LNCaP clone FGC (cell line): ENCODE data around the gene NUBP1.

Experiments
- DNase-seq: peaks from one replicate; pipeline ENCODE4 v3.0.0-alpha.2; 2011; ENCODE audit warnings: low read depth
- H3K4me3 ChIP-seq: 2 replicates; pipeline ENCODE4 v1.5.1; 2011; ENCODE audit warnings: mild to moderate bottlenecking, low read depth, low read length, control low read depth
- CTCF ChIP-seq: IDR thresholded peaks from 2 replicates; pipeline ENCODE4 v1.5.1; 2012; ENCODE audit warnings: mild to moderate bottlenecking; ENCODE audit not compliant: control insufficient read depth, insufficient read depth; ENCODE audit errors: extremely low read depth

The NUBP1 gene

DNA sequence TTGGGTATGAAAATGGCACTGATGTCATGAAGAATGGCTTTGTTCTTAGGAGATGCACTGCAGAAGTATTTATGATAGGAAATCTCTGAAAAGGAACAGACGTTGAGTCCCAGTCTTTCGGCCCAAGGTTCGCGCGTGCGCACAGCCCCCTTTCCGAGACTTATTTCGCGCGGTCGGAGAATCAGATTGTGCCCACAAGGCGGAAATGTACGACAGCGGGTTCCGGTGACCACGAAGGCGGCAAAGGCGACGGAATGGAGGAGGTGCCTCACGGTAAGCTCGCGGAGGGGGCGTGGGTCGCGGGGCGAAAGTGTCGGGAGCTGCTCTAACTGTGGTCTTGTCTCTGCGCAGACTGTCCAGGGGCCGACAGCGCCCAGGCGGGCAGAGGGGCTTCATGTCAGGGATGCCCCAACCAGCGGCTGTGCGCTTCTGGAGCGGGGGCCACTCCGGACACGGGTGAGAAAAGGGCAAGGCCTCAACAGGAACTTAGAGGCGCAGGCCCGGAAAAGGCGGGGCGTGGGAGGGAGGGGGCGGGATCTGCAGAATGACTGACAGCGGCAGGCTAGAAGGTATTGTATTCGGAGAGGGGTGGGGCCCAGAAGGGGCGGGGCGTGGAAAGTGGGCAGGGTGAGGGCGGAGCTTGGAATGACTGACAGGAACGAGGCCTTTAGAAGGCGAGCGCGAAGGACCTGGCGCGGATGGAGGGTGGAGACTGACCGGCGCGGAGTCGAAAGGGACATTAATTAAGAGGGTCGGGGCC is at the start of gene NUBP1:
Gene NUBP1 (plus strand): TSS at position 233 of the 760 bp plus-strand sequence. CDS start 22 bp downstream, at position 255.
- peak; percentile 91 for DNase-seq
- no peak for TF ChIP-seq CTCF
- H3K4me3 ChIP-seq = peak within 1 kb of the TSS; percentile 69

DNA sequence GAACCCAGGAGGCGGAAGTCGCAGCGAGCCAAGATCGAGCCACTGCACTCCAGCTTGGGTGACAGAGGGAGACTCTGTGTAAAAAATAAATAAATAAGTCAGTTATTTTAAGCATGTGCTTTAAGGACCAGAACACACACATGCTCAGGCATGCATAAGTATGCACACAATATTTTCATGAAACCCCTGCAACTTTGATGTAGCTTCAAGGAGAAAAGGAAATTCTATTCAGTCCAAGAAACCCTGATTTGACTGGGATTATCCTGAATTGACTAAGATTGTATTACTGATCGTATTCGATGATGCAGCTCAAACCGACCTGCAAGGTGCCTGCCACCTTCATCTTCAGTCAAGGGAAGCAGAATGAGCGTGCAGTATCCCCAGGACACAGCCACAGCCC is 49.8 kb upstream of the NUBP1 start:
- no peak for DNase-seq
- no peak overlapping the region for H3K4me3 ChIP-seq
- no peak for TF ChIP-seq CTCF

DNA sequence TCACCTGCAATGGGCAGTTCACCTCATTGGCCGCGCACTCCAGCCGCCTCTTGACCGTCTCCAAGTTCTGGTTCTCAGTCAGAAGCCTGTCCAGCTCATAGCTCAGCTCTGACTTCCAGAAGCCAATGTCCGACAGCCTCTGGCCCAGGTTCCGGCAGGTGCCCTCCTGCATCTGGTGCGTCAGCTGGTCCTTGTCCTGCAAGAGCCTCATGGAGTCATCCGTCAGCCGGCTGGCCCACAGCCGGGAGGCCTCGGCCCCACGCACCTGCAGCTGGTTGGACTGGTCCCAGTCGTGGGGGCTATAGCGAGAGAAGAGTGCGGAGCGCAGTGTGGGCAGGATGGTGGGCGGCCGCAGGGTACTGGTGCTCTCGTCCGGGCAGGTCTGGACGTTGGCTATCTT is 49.3 kb upstream of the NUBP1 start:
- TF ChIP-seq CTCF = no peak
- no peak overlapping the region for H3K4me3 ChIP-seq

GRCh38 chr16:10694830-10695229 is 48.8 kb upstream of the NUBP1 start, which contains the start of gene TEKT5:
Gene TEKT5 (minus strand): TSS chr16:10694930. CDS start chr16:10694873, 57 bp downstream.
- DNase-seq = no peak
- TF ChIP-seq CTCF = no peak
- H3K4me3 ChIP-seq = no peak within 1 kb of the TSS

More for the DNA sequence above, 49.3 kb upstream of the NUBP1 start:
- DNase-seq = no peak

- H3K4me3 ChIP-seq = no peak overlapping the region
- DNase-seq = no peak
- TF ChIP-seq CTCF = no peak
Measured at GRCh38 chr16:10699756-10700155, 43.9 kb upstream of the NUBP1 start.

DNA sequence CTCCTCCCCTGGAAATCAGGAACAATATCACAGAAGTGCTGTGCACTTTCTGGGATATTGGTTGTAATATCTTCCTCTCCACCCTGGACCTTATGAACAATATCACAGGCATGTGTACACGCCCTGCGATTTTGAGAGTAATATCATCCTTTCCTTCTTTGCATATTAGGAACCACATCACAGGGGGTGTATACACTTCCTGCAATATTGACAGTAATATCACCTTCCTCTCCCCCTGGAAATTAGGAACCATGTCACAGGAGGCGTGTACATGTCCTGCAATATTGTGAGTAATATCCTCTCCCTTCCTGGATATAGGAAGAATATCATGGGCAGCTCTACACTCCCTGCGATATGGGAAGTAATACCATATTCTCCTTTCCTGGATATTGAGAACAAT is 34.7 kb upstream of the NUBP1 start:
- no peak for TF ChIP-seq CTCF
- no peak overlapping the region for H3K4me3 ChIP-seq
- no peak for DNase-seq
